HUDEP-2 (cell line): ENCODE results near the gene CFAP97.
"Not testable (repeated sequence)": the region's sequence is repeated elsewhere in the genome, so short reads cannot be mapped to it uniquely, and the experiment has no call there.

Source experiments
- DNase-seq, 76 experiments: peaks; one replicate each; lab custom pipeline; 2025; ENCODE audit not compliant: unreplicated experiment in 76 of 76; lab: John Stamatoyannopoulos, UW

The CFAP97 gene

GRCh38 chr4:185203486-185204237 is at the start of gene CFAP97:
TSS of gene CFAP97 (minus strand) at chr4:185204000. CDS start at chr4:185191196, 12,804 bp downstream.
- peak; percentile 11 to 91 (median 72) for DNase-seq

DNA sequence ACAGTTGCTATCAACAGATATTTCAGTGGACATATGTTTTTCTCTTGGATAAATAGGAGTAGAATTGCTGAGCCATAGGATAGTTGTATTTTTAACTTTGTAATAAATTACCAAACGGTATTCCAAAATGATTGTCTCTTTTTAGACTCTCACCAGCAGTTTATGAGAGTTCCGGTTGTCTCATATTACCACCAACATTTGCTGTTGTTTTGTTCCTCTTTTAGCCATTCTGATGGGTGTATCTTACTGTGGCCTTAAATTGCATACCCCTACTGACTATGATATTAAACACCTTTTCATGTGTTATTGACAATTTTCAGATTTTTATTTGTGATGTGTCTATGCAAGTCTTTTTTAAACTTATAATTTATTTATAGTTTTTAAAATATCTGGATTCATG is 45.3 kb upstream of the CFAP97 start:
- DNase-seq: no peak

GRCh38 chr4:185248393-185249039 is 44.7 kb upstream of the CFAP97 start:
- no peak for DNase-seq

DNA sequence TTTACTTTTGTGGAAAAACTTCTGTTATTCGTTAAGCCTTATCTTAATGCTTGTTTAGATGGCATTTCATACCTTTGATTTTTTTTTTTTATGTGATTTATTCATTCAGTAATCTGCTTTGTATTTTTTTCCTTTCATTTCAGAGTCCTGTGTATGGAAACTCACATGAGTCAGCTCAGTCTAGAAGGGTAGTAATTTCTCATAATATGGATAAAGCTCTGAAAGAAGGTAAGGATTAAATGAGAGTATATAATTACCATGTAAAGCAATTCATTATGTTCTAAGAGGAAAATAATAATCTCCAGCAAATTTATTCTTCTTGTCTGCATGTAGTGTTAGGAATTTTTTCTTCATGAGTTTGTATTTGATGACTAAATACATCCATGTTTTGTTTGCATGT is 43.4 kb upstream of the CFAP97 start:
- DNase-seq: no peak

- DNase-seq: no peak
Observed at GRCh38 chr4:185246453-185246852, 42.7 kb upstream of the CFAP97 start.

GRCh38 chr4:185244763-185245162 is 41.0 kb upstream of the CFAP97 start:
- no peak for DNase-seq

DNA sequence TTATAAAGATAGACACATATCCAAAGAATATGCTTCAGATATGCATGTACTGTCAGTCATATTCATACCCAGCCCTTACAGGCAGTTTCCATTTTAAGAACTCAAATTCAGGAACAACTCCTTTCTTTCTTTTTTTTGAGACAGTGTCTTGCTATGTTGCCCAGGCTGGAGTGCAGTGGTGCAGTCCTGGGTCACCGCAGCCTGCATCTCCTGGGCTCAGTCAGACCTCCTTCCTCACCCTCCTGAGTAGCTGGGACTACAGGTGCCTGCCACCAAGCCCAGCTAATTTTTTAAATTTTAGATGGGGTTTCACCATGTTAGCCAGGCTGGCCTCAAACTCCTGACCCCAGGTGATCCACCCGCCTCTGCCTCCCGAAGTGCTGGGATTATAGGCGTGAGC is 40.1 kb upstream of the CFAP97 start:
- no peak for DNase-seq

- DNase-seq: no peak
Observed at GRCh38 chr4:185242749-185243533, 39.1 kb upstream of the CFAP97 start.

GRCh38 chr4:185240486-185240885 is 36.7 kb upstream of the CFAP97 start:
- not testable (repeated sequence) for DNase-seq

DNA sequence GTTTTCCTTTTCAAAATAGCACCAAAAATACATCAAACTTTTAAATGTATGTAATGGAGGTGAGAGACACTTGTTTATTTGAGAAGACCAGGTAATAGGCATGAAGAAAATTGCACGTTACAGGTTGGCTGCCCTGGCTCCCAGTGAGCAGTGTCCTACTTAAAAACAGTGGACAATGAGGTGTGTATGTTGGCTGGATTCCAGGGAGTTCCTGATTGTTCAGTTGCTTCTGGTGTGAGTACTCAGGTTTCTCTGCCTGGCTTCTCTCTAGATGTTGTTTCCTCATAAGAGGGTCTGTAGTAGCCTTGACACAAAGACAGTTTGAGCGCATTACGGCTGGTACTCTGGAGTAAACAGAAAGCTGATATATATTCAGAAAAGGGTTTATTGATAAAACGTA is 35.0 kb upstream of the CFAP97 start:
- DNase-seq: no peak

DNA sequence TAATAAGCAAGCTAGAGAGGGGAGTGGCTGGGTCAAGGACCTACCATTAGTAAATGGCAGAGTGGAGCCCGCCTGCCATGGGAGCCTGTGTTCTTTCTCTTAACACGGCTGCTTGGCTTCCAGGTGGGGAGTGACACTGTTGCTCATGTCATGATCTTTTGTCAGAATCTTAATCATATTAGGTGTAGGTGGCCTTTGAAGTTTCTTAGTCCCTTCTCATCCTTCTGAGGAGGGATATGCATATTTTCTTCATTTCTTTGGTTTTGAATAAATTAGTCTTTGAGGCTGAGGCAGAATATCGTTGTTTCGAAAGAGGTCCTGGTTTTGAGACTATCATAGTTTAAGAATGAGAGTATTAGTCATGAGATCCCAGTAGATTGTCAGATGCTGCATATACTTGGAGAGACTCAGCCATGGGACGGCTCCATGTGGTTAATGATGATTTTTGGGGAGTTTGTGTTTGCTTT is 34.4 kb upstream of the CFAP97 start:
- DNase-seq: no peak

DNA sequence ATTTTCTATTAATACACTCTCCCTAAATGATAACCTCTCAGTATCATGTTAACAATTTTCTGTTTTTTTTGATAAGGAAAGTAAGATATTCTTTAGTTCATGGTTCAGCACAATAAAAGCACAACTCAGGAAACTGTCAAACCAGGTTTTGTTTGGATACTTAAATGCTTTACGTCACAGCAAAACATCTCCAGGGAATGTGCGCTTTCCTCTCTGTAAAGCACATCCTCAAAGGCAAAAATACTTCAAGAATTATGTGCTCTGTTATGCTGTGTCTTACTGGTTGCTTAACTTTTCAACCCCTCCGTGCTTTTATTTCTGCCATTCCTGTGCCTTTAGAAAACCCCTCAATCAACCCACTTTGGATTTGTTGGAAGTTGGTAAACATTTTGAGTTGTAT is 33.4 kb upstream of the CFAP97 start:
- no peak for DNase-seq

- DNase-seq: peak in 1 of 76 experiments; percentile 8
Observed at GRCh38 chr4:185235843-185236503, 32.2 kb upstream of the CFAP97 start.

DNA sequence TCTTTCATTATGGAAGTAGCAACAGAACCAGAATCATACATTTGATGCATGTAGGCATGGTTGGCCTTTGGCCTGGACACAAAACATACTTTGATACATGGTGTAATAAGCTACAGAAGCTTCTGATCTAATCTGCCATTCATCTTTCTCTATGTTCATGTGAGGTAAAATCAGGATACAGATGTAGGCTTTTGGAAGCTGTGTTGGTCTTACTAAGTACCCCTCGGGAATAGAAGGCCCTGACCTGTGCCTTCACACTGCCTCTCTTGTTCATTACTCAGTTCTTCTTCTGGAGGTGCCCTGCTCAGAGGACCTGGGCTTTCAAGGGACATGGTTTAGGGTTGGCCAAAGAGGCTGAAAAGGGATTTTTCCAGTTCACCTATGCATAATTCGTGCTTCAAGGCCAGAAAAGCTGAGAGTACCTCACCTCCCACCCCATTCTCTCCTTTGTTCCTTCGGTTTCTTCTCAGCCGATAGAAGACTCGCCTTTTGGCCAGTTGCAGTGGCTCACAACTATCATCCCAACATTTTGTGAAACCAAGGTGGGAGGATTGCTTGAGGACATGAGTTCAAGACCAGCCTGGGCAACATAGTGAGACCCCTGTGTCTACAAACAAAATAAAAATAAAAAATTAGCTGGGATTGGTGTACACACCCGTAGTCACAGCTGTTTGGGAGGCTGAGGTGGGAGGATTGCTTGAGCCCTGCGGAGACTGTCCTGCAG is 31.5 kb upstream of the CFAP97 start:
- DNase-seq: no peak

DNA sequence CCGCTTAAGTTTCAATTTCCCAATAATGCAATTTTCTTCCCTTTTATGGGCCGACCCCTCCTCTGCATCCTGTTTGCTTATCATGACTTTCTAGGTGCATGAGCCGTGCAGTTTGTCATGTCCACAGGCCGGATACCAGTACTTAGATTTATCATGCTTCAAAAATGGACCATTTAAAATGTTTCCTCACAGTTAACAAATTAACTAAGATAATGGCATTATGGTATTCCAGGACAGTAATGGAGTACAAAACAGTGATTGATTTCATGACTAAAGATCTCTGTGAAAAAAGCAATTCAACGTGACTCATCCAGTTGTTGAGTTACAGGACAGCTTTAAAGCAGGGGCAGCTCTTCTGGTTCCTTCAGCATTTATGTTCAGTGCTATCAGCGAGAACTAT is 28.6 kb upstream of the CFAP97 start:
- DNase-seq: no peak

DNA sequence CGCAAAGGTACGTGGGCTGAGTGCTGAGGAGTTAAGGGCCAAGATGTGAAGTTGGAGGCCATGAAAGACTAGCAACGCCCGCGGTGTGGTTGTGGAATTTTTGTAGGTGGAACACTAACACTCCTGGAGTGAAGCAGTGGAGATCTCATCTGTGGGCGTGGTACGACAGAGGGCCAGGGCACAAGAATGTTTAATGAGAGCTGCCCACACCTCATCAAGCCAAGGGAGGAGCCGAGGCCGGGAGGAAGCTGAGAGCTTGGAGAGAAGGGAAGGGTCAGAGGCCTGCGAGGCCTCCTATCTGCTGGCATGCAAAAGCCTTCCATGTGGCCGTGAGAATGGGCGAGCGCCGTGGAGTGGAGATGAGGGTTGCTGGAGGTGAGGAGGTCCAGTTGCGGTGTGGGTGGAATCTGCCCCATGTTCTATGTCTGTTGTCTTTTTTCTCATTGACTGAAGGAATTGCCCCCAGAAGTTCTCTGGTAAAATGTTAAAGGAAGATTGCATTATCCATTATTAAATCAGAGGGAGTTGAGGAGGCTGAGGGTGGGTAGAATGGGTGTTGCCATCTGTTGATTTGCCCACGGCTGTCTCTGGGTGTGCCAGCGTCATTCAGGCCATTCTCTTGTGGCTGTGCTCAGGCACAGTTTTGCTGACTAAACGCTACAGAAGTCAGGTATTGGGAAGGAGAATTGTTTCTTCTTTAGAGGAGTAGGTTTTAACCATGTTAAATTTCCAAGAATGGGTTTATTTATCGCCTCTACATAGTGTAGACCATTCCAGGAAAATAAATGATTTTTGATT is 25.4 kb upstream of the CFAP97 start:
- peak in 1 of 76 experiments; percentile 3 for DNase-seq

DNA sequence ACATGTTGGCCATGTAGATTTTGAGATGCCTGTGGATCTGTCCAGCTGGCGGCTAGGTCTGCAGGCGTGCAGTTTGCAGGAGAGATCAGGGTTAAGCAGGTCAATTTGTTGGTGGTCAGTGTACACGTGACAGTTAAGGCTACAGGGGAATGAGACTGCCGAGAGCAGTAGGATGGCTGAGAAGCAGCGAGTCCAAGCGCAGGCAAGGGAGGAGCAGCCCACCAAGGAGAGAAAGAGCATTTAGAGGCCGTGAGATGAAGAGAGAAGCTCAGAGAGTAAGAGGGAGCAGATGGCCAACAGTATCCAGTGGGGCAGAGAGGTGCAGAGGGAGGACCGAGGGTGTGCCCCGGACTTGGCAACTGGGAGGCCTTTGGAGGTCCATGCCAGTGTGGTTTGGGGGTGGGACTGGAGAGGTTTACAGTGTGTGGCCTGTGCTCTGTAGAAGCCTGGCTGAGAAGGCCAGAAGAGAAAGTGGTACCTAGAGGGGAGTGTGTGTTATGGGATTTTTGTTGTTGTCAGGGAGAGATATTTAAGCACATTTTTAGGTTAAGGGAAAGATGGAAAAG is 24.0 kb upstream of the CFAP97 start:
- no peak for DNase-seq

GRCh38 chr4:185227131-185227551 is 23.3 kb upstream of the CFAP97 start:
- DNase-seq: no peak

GRCh38 chr4:185225940-185226339 is 22.1 kb upstream of the CFAP97 start:
- no peak for DNase-seq
